HAP-1 (cell line): ENCODE data around the gene SLC7A4.
A peak's percentile ranks its signal among the peaks of the same experiment; 100 is the strongest.

Source experiments
- DNase-seq, 2 experiments: peaks; one replicate each; pipeline ENCODE4 v3.0.0-alpha.2; 2016 to 2020; ENCODE audit warnings: low spot score in 2 of 2
- H3K27me3 ChIP-seq: fragments of 250-450 bp; sonication (Bioruptor Pico); 2 replicates; pipeline ENCODE4 v1.5.1; 2020; ENCODE audit warnings: low read depth, mild to moderate bottlenecking, moderate library complexity
- H3K36me3 ChIP-seq: fragments of 250-450 bp; sonication (Bioruptor Pico); replicated peaks from 2 replicates; pipeline ENCODE4 v1.5.1; 2020; ENCODE audit warnings: mild to moderate bottlenecking
- H3K4me1 ChIP-seq: fragments of 250-450 bp; sonication (Bioruptor Pico); 2 replicates; pipeline ENCODE4 v1.5.1; 2020; ENCODE audit warnings: mild to moderate bottlenecking
- H3K4me3 ChIP-seq: fragments of 250-450 bp; sonication (Bioruptor Pico); 2 replicates; pipeline ENCODE4 v1.5.1; 2020; ENCODE audit warnings: mild to moderate bottlenecking, moderate library complexity
- H3K9me3 ChIP-seq: fragments of 250-450 bp; sonication (Bioruptor Pico); 2 replicates; pipeline ENCODE4 v1.5.1; 2020; ENCODE audit warnings: mild to moderate bottlenecking, moderate library complexity
- in situ Hi-C: fragments of 300-500 bp; cut with MboI; formaldehyde crosslinking; loops from 3 replicates; pipeline ENCODE4 v1.14.3; 2020; ENCODE audit warnings: low sequenced_read_pairs, inconsistent platforms, mixed read lengths

SLC7A4 gene

GRCh38 chr22:21026783-21027692, 5.3 kb downstream of the SLC7A4 start:
- Histone ChIP-seq H3K9me3 (no peaks in the 10 kb centered on the region), H3K36me3 (no peaks in the 10 kb centered on the region), H3K4me1 (no peaks in the 10 kb centered on the region), H3K27me3 (no peaks in the 10 kb centered on the region; the same call in 1 of the 2 replicates), H3K4me3 (no peak overlapping the region)
- DNase-seq: no peak
- in situ Hi-C loops: no loop called here

GRCh38 chr22:21025763-21026755, 6.3 kb downstream of the SLC7A4 start:
- in situ Hi-C loops: no loop called here
- no peaks in the 10 kb centered on the region; the same call in 1 of the 2 replicates for H3K27me3 ChIP-seq
- no peaks in the 10 kb centered on the region for H3K4me1 ChIP-seq
- no peaks in the 10 kb centered on the region for H3K9me3 ChIP-seq
- H3K36me3 ChIP-seq: no peaks in the 10 kb centered on the region
- no peak for DNase-seq
- no peak overlapping the region for H3K4me3 ChIP-seq

- Histone ChIP-seq H3K9me3 (no peaks in the 10 kb centered on the region), H3K36me3 (no peaks in the 10 kb centered on the region), H3K4me3 (no peak overlapping the region), H3K4me1 (no peaks in the 10 kb centered on the region), H3K27me3 (no peaks in the 10 kb centered on the region; the same call in 1 of the 2 replicates)
- in situ Hi-C loops: no loop called here
- no peak for DNase-seq
Observed at GRCh38 chr22:21025266-21025665, 7.1 kb downstream of the SLC7A4 start.

- no peak for DNase-seq
- Histone ChIP-seq H3K27me3 (no peaks in the 10 kb centered on the region), H3K36me3 (no peaks in the 10 kb centered on the region), H3K4me1 (no peaks in the 10 kb centered on the region), H3K9me3 (peaks cover 6% of the 10 kb centered on the region; the same call in 1 of the 2 replicates), H3K4me3 (no peak overlapping the region)
- in situ Hi-C loops: no loop called here
Observed at GRCh38 chr22:21022955-21023614, 9.3 kb downstream of the SLC7A4 start.

- in situ Hi-C loops: no loop called here
- Histone ChIP-seq H3K36me3 (no peaks in the 10 kb centered on the region), H3K4me1 (no peaks in the 10 kb centered on the region), H3K27me3 (no peaks in the 10 kb centered on the region), H3K4me3 (no peak overlapping the region), H3K9me3 (peaks cover 6% of the 10 kb centered on the region; the same call in 1 of the 2 replicates)
- no peak for DNase-seq
Observed at GRCh38 chr22:21022507-21022906, 9.9 kb downstream of the SLC7A4 start.

GRCh38 chr22:21020802-21021429, 11.4 kb downstream of the SLC7A4 start:
- Histone ChIP-seq H3K4me3 (no peak overlapping the region), H3K27me3 (no peaks in the 10 kb centered on the region), H3K36me3 (no peaks in the 10 kb centered on the region), H3K4me1 (no peaks in the 10 kb centered on the region), H3K9me3 (peaks cover 6% of the 10 kb centered on the region; the same call in 1 of the 2 replicates)
- no peak for DNase-seq
- in situ Hi-C loops: no loop called here

- Histone ChIP-seq H3K4me3 (no peak overlapping the region), H3K4me1 (peaks cover 11% of the 10 kb centered on the region), H3K27me3 (no peaks in the 10 kb centered on the region), H3K9me3 (peaks cover 6% of the 10 kb centered on the region; the same call in 1 of the 2 replicates), H3K36me3 (no peaks in the 10 kb centered on the region)
- in situ Hi-C loops: loop anchor here (10.0 kb wide), 2 partner anchors 164 to 646 kb away; partner anchors contain the start of genes PI4KA, PPIL2 and SNAP29
- no peak for DNase-seq
Observed at GRCh38 chr22:21018314-21018713, 14.0 kb downstream of the SLC7A4 start.

GRCh38 chr22:21016644-21017420, 15.5 kb downstream of the SLC7A4 start:
- DNase-seq: no peak
- H3K4me1 ChIP-seq: peaks cover 11% of the 10 kb centered on the region
- H3K36me3 ChIP-seq: no peaks in the 10 kb centered on the region
- H3K4me3 ChIP-seq: no peak overlapping the region
- H3K27me3 ChIP-seq: no peaks in the 10 kb centered on the region
- peaks cover 6% of the 10 kb centered on the region; the same call in 1 of the 2 replicates for H3K9me3 ChIP-seq
- in situ Hi-C loops: loop anchor here (10.0 kb wide), 2 partner anchors 162 to 648 kb away; partner anchors contain the start of genes PI4KA, PPIL2 and SNAP29

- peaks cover 11% of the 10 kb centered on the region for H3K4me1 ChIP-seq
- in situ Hi-C loops: loop anchor here (10.0 kb wide), 2 partner anchors 161 to 649 kb away; partner anchors contain the start of genes PI4KA, PPIL2 and SNAP29
- no peaks in the 10 kb centered on the region for H3K27me3 ChIP-seq
- no peaks in the 10 kb centered on the region for H3K36me3 ChIP-seq
- no peak for DNase-seq
- peaks cover 6% of the 10 kb centered on the region; the same call in 1 of the 2 replicates for H3K9me3 ChIP-seq
- H3K4me3 ChIP-seq: no peak overlapping the region
Observed at GRCh38 chr22:21015466-21016006, 16.8 kb downstream of the SLC7A4 start.

- H3K4me1 ChIP-seq: peaks cover 11% of the 10 kb centered on the region
- peaks cover 6% of the 10 kb centered on the region; the same call in 1 of the 2 replicates for H3K9me3 ChIP-seq
- in situ Hi-C loops: loop anchor here (10.0 kb wide), 2 partner anchors 160 to 650 kb away; partner anchors contain the start of genes PI4KA, PPIL2 and SNAP29
- H3K4me3 ChIP-seq: peak within 1 kb of the TSS; percentile 34
- H3K27me3 ChIP-seq: no peaks in the 10 kb centered on the region
- H3K36me3 ChIP-seq: no peaks in the 10 kb centered on the region
- DNase-seq: no peak
Observed at GRCh38 chr22:21014726-21015465, 17.5 kb downstream of the SLC7A4 start, which contains the start of gene P2RX6. TSS of gene P2RX6 (plus strand) at chr22:21015165. CDS start at chr22:21015175, 10 bp downstream.

- Histone ChIP-seq H3K27me3 (no peaks in the 10 kb centered on the region), H3K36me3 (no peaks in the 10 kb centered on the region), H3K9me3 (peaks cover 3% of the 10 kb centered on the region; the same call in 1 of the 2 replicates), H3K4me3 (peak overlapping the region; percentile 34), H3K4me1 (peaks cover 11% of the 10 kb centered on the region)
- in situ Hi-C loops: loop anchor here (10.0 kb wide), 2 partner anchors 159 to 651 kb away; partner anchors contain the start of genes PI4KA, PPIL2 and SNAP29
- peak; percentile 92 to 98 for DNase-seq
Observed at GRCh38 chr22:21014202-21014725, 18.1 kb downstream of the SLC7A4 start.
